GM12875 (cell line): ENCODE measurements around the gene CGREF1.

Experiments used
- H3K4me3 ChIP-seq: one replicate; pipeline ENCODE4 v1.5.1; 2011; ENCODE audit warnings: low read depth, low read length, control low read depth
- TF ChIP-seq, protein P1 (sequence below): IDR thresholded peaks from 2 replicates; pipeline ENCODE4 v1.5.1; 2011; ENCODE audit warnings: low read depth, mild to moderate bottlenecking, control low read depth, inconsistent platforms, low read length, moderate library complexity, borderline replicate concordance; ENCODE audit not compliant: insufficient read depth

Gene CGREF1

DNA sequence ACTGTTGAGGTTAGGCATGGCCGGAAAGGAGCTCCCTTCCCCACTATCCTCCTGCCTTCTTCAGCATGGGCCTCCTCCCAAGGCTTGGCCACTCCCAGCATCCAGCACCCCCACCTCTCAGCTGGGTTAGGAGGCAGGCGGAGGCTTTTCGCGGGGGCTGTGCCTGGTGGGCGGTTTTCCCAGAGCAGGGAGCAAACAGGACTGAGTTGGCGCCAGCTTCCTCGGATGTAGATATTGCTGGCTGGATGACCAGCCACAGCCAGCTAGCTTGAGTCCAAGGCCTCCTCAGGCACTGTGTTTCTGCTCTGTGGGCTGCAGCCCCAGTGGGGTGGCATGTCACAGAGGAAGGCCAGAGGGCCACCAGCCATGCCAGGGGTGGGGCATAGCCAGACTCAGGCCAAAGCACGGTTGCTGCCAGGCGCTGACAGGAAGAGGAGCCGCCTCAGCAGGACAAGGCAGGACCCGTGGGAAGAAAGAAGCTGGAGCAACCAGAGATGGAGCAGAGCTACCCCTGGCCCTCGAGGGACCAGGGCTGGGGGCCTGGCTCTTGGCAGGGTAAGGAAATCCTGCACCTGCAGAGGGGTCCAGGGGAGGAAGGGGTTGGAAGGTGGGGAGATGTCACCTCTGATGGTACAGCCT, 30.0 kb upstream of the CGREF1 start, which contains the start of gene TCF23:
TSS of gene TCF23 (plus strand) at position 204 of the 639 bp plus-strand sequence. CDS start at position 334, 130 bp downstream.
- TF ChIP-seq, protein P1, sequence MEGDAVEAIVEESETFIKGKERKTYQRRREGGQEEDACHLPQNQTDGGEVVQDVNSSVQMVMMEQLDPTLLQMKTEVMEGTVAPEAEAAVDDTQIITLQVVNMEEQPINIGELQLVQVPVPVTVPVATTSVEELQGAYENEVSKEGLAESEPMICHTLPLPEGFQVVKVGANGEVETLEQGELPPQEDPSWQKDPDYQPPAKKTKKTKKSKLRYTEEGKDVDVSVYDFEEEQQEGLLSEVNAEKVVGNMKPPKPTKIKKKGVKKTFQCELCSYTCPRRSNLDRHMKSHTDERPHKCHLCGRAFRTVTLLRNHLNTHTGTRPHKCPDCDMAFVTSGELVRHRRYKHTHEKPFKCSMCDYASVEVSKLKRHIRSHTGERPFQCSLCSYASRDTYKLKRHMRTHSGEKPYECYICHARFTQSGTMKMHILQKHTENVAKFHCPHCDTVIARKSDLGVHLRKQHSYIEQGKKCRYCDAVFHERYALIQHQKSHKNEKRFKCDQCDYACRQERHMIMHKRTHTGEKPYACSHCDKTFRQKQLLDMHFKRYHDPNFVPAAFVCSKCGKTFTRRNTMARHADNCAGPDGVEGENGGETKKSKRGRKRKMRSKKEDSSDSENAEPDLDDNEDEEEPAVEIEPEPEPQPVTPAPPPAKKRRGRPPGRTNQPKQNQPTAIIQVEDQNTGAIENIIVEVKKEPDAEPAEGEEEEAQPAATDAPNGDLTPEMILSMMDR: no peak
- no peak within 1 kb of the TSS for H3K4me3 ChIP-seq

DNA sequence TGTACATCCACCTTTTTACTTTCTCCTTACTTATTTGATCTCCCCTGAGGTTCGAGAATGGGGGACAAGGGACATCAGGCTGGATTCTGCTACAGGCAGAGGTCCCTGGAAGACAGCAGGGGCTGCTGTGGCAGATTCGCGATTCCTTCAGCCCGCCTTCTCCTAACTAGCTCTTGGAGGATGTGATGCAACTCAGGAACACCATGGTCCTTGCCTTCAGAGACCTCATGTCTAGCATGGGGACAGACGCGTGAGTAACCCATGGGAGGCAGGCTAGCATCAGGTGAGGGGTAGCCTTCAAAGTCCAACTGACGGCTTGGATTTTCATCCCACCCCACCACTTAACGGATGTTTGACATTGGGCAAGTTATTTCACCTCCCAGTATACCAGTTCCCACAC, 29.0 kb upstream of the CGREF1 start:
- TF ChIP-seq, protein P1: no peak
- no peak overlapping the region for H3K4me3 ChIP-seq

DNA sequence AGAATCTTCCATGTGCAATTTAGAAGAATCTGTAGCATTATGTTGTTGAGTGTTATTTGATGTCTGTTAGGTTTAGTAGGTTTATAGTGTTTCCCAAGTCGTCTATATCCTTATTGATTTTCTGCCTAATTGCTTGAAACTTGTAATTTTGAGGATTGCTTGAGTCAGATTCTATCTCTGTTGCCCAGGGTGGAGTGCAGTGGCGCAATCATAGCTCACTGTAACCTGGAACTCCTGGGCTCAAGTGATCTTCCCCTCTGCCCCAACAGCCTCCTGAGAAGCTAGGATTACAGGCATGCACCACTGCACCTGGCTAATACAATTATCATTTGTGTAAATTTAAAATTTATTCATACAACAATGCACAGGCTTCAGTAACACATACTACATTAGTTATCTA, 26.8 kb upstream of the CGREF1 start:
- TF ChIP-seq, protein P1: no peak

DNA sequence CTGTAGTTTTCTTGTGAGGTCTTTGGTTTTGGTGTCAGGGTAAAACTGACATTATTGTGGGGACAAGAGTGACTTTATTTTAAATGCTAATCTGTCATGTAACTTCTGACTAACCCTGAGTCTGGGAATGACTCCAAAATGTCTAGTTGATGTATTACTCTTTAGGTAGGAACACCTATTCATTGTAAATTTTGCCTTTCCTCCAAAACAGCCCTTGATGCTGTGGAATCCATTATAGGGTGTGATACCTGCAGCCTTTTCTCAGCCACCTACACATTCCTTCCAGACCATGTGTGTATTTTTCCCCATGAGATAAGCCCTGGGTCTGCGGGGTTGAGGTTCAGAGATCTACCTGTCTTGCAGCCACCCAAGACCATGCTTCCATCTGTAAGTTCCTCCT, 24.4 kb upstream of the CGREF1 start:
- TF ChIP-seq, protein P1: no peak
- H3K4me3 ChIP-seq: no peak overlapping the region

More for the DNA sequence above, 26.8 kb upstream of the CGREF1 start:
- H3K4me3 ChIP-seq: no peak overlapping the region

DNA sequence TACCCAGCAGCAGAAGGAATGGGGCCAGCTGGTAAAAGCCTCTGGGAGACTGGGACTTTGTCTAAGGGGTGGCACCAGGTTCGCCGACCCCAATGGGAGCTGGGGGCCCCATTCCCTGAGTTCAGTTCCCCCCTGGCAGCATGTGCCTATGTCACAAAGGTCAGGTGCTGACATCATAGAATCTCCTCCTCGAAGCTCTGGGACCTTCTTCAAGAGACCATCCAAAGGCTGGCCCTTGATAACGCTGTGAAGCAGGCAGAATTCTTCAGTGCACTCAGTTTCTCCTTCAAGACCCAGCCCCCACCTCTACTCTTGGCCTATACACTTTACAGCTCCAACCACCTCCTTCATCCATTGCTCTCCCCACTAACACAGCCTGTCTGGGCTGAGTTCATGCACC, 20.4 kb upstream of the CGREF1 start, which contains the start of gene PRR30:
TSS of gene PRR30 (minus strand) at position 101 of the 400 bp plus-strand sequence. CDS start 1,081 bp downstream, outside the sequence.
- TF ChIP-seq, protein P1: no peak

DNA sequence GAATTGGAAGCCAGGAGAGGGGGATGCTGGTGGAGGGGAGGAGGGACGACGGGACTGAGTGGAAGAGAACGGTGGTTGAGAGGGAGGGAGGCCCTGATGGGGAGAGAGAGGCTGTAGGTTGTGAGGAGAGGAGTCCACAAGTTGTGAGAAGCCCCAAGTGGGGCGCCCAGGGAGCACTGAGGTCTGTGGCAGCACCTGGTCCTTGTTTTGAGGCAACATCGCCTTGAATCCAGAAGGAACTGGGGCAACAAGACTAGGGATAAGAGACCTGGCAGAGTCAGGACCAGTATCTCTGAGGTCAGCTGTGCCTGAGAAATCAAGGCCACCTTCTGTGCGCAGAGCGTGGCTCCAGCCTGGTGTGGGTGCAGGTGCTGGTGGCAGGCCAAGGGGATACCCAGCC, 19.2 kb upstream of the CGREF1 start:
- H3K4me3 ChIP-seq: no peak overlapping the region

More for the DNA sequence above, 20.4 kb upstream of the CGREF1 start, which contains the start of gene PRR30:
- H3K4me3 ChIP-seq: no peak within 1 kb of the TSS

DNA sequence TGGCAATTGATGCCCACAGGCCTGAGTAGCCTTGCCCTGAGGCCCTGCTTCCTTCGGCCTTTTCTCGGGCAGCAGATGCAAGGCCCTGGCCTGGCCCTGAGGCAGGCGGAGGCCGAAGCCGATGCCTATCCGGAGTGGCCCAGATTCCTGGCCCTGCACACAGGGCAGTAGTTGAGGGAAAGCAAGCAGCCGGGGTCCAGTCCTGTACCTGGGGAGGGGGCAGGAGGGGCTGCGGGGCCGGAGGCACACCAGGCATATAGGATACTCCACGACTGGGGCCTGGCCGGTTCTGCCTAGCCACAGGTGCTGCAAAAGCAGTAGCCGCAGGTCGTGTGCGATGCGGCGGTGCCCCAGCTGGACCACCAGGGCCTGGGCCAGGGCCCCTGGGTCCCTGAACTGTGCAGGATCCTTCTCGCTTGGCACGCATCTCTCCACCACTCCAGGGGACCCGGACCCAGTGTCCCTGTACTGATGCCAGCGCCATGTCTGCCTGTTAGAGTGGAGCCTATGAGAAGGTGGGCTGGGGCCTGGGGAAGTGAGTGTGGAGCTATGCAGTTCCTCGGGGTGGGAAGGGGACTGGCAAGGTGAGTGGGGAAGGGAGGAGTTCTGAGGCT, 18.5 kb upstream of the CGREF1 start:
- TF ChIP-seq, protein P1: no peak
- H3K4me3 ChIP-seq: no peak overlapping the region

More for the DNA sequence above, 19.2 kb upstream of the CGREF1 start:
- TF ChIP-seq, protein P1: no peak
